GM12891 (cell line): ENCODE measurements around the gene HCK.

Source experiments
- POLR2A ChIP-seq: IDR thresholded peaks from 2 replicates; pipeline ENCODE4 v1.6.1; 2011; ENCODE audit warnings: low read depth, low read length, control low read depth
- POLR2AphosphoS5 ChIP-seq: IDR thresholded peaks from 2 replicates; pipeline ENCODE4 v1.6.1; 2011; ENCODE audit warnings: low read depth, low read length, control low read depth
- TAF1 ChIP-seq: IDR thresholded peaks from 2 replicates; pipeline ENCODE4 v1.6.1; 2011; ENCODE audit warnings: low read depth, low read length, control low read depth

DNA sequence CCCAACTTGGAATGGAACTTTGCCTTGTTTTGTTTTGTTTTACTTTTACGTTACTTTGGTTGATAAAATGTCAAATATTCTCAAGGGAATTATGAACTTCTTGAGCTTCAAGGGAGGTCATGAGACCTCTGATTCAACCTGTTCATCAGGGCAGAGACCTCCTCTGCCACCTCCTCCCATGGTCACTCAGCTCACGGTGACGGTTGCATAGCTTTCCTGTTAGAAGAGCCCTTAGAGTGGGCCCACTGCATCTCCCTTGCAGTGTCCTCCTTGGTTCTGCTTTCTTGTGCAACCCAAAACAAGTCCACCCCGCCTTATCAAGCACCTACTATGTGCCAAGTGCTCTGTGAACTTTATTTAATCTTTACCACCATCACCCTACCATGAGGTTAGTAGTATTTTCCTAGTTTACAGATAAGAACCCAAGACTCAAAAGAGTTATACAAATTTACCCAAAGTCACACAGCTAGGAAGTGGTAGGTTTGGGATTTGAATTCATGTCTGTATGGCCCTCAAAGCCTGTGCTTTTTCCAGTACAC is 72.9 kb downstream of the HCK start:
- TF ChIP-seq TAF1 (no peak), POLR2A (no peak), POLR2AphosphoS5 (no peak)
